Measurements from ENCODE around the gene UVSSA. TPM values are rescaled to one million over a fixed set of nuclear protein-coding genes. Genes with fewer than 3 reads are reported as not detected.
A peak's percentile ranks its signal among the peaks of the same experiment; 100 is the strongest.

Gene UVSSA
- total RNA-seq, 1 experiment from 2014 or later: 26.3 TPM

DNA sequence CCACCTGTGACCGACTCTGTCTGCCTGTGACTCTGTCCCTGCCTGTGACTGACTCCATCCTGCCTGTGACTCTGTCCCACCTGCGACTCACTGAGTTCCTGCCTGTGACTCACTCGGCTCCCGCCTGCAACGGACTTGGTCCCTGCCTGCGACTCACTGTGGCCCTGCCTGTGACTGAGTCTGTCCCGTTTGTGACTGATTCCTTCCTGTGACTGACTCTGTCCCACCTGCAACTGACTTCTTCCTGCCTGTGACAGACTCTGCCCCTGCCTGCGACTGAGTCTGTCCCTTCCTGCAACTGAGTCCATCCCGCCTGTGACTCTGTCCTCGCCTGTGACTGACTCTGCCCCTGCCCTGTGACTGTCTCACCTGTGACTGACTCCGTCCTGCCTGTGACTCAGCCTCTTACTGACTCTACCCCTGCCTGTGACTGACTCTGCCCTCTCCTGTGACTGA, 9.6 kb upstream of the UVSSA start:
- no peaks in the 10 kb centered on the region for H3K9me3 Mint-ChIP-seq (ENCODE audit: unreplicated experiment)
- H3K4me1 ChIP-seq: no peaks in the 10 kb centered on the region
- peaks cover 72% of the 10 kb centered on the region for H3K36me3 Mint-ChIP-seq (ENCODE audit: insufficient read depth, unreplicated experiment)
- peak overlapping the region; percentile 10 for H3K4me3 Mint-ChIP-seq (ENCODE audit: unreplicated experiment)
- peak overlapping the region; percentile 84 for H3K27ac Mint-ChIP-seq (ENCODE audit: unreplicated experiment)
- CTCF ChIA-PET: no interaction called here
- POLR2A ChIA-PET: no interaction called here
- no peak overlapping the region for H3K4me3 ChIP-seq (ENCODE audit: low read depth, low read length)
- BruUV-seq (replicated peaks): no TSS peak
- peaks cover 8% of the 10 kb centered on the region for H3K36me3 ChIP-seq (ENCODE audit: control insufficient read depth, insufficient read depth, low read length)
- peak in 1 of 2 experiments; percentile 24 for DNase-seq
- TF ChIP-seq, protein P1, sequence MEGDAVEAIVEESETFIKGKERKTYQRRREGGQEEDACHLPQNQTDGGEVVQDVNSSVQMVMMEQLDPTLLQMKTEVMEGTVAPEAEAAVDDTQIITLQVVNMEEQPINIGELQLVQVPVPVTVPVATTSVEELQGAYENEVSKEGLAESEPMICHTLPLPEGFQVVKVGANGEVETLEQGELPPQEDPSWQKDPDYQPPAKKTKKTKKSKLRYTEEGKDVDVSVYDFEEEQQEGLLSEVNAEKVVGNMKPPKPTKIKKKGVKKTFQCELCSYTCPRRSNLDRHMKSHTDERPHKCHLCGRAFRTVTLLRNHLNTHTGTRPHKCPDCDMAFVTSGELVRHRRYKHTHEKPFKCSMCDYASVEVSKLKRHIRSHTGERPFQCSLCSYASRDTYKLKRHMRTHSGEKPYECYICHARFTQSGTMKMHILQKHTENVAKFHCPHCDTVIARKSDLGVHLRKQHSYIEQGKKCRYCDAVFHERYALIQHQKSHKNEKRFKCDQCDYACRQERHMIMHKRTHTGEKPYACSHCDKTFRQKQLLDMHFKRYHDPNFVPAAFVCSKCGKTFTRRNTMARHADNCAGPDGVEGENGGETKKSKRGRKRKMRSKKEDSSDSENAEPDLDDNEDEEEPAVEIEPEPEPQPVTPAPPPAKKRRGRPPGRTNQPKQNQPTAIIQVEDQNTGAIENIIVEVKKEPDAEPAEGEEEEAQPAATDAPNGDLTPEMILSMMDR (IDR thresholded peaks at IDR 0.05; ENCODE audit: insufficient read depth in 1 of 2, low read depth in 1 of 2, low read length in 1 of 2, severe bottlenecking in 1 of 2, unreplicated experiment in 1 of 2): no peak
- intact Hi-C loops (cut with micrococcal nuclease; ENCODE audit: unreplicated experiment): no loop called here
- H3K27me3 Mint-ChIP-seq (ENCODE audit: insufficient read depth, unreplicated experiment): no peaks in the 10 kb centered on the region
- peaks cover 13% of the 10 kb centered on the region for H3K4me1 Mint-ChIP-seq (ENCODE audit: low read depth, unreplicated experiment)
- H3K27me3 ChIP-seq (replicated peaks; ENCODE audit: control insufficient read depth, insufficient read depth, low read length): no peaks in the 10 kb centered on the region
- H3K9me3 ChIP-seq: no peaks in the 10 kb centered on the region

DNA sequence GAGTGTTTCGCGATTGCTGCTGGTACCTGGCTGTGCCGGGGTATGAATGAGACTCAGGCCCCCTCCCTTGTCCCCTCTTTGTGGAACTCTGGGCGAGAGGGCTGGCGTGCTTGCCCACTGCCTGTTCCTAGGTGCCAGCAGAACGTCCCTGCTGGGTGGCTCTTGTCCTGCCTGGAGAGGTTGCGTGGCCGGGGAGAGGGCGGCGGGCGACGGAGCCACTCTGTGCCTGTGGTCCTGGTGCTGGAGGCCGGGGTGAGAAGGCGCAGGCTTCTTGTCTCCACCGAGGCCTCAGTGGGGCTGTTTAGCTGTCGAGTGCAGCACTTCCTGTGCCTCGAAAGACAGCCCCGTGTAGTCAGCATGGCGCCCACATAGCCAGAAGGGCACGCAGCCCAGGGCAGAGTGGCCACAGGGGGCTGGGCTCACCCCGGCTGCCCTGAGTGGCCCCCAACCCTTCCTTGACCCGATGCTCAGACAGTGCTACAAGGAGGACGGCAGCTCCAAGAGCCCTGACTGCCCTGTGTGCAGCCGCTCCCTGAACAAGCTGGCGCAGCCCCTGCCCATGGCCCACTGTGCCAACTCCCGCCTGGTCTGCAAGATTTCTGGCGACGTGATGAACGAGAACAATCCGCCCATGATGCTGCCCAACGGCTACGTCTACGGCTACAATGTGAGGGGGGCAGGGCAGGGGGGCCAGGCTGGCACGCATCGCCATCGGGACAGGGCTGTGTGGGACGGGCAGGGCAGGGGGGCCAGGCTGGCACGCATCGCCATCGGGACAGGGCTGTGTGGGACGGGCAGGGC, 8.9 kb upstream of the UVSSA start:
- CTCF ChIA-PET: no interaction called here

DNA sequence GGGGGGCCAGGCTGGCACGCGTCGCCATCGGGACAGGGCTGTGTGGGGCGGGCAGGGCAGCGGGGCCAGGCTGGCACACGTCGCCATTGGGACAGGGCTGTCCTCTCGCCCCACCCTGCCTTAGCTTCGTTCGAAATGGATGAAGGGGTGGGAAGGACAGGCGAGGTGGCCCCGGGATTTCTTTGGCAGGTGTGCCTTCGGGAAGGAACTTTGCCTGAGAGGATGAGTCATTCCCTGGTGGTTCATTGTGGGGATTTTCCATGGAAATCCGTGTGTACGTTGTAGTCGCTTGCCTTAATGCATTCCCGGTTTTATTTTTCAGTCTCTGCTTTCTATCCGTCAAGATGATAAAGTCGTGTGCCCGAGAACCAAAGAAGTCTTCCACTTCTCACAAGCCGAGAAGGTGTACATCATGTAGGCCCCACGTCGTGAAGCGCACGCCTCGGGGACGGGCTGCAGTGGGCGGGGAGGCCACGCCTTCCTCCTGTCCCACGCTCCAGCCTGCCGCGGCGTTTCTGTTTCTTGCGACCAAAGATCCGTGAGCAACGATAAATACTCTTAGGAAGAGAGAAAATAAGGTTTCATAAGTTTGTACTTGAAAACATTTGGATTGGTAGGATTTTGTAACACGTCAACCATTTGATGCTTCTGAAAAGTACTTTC, 8.1 kb upstream of the UVSSA start:
- no TSS peak for BruUV-seq (replicated peaks)
- intact Hi-C loops (cut with micrococcal nuclease; ENCODE audit: unreplicated experiment): no loop called here
- Mint-ChIP-seq H3K36me3 (ENCODE audit: insufficient read depth, unreplicated experiment) (peaks cover 72% of the 10 kb centered on the region), H3K4me1 (ENCODE audit: low read depth, unreplicated experiment) (peaks cover 13% of the 10 kb centered on the region), H3K9me3 (ENCODE audit: unreplicated experiment) (no peaks in the 10 kb centered on the region), H3K4me3 (ENCODE audit: unreplicated experiment) (no peak overlapping the region), H3K27me3 (ENCODE audit: insufficient read depth, unreplicated experiment) (no peaks in the 10 kb centered on the region), H3K27ac (ENCODE audit: unreplicated experiment) (no peak overlapping the region)
- H3K4me3 ChIP-seq (ENCODE audit: low read depth, low read length): no peak overlapping the region
- ChIA-PET CTCF (no interaction called here), POLR2A (no interaction called here)
- no peaks in the 10 kb centered on the region for H3K27me3 ChIP-seq (replicated peaks; ENCODE audit: control insufficient read depth, insufficient read depth, low read length)
- H3K4me1 ChIP-seq: no peaks in the 10 kb centered on the region
- H3K9me3 ChIP-seq: no peaks in the 10 kb centered on the region
- no peak for DNase-seq
- peaks cover 8% of the 10 kb centered on the region for H3K36me3 ChIP-seq (ENCODE audit: control insufficient read depth, insufficient read depth, low read length)
- TF ChIP-seq, protein P1 (IDR thresholded peaks at IDR 0.05; ENCODE audit: insufficient read depth in 1 of 2, low read depth in 1 of 2, low read length in 1 of 2, severe bottlenecking in 1 of 2, unreplicated experiment in 1 of 2): no peak

More for the DNA sequence above, 8.9 kb upstream of the UVSSA start:
- no peak for DNase-seq
- intact Hi-C loops (cut with micrococcal nuclease; ENCODE audit: unreplicated experiment): no loop called here
- BruUV-seq (replicated peaks): no TSS peak
- no peaks in the 10 kb centered on the region for H3K9me3 Mint-ChIP-seq (ENCODE audit: unreplicated experiment)
- Histone ChIP-seq H3K9me3 (no peaks in the 10 kb centered on the region), H3K27me3 (replicated peaks; ENCODE audit: control insufficient read depth, insufficient read depth, low read length) (no peaks in the 10 kb centered on the region), H3K4me3 (ENCODE audit: low read depth, low read length) (no peak overlapping the region), H3K4me1 (no peaks in the 10 kb centered on the region), H3K36me3 (ENCODE audit: control insufficient read depth, insufficient read depth, low read length) (peaks cover 8% of the 10 kb centered on the region)
- H3K36me3 Mint-ChIP-seq (ENCODE audit: insufficient read depth, unreplicated experiment): peaks cover 72% of the 10 kb centered on the region
- POLR2A ChIA-PET: no interaction called here
- TF ChIP-seq, protein P1 (IDR thresholded peaks at IDR 0.05; ENCODE audit: insufficient read depth in 1 of 2, low read depth in 1 of 2, low read length in 1 of 2, severe bottlenecking in 1 of 2, unreplicated experiment in 1 of 2): no peak
- H3K27ac Mint-ChIP-seq (ENCODE audit: unreplicated experiment): peak overlapping the region; percentile 84
- H3K4me1 Mint-ChIP-seq (ENCODE audit: low read depth, unreplicated experiment): peaks cover 13% of the 10 kb centered on the region
- peak overlapping the region; percentile 10 for H3K4me3 Mint-ChIP-seq (ENCODE audit: unreplicated experiment)
- no peaks in the 10 kb centered on the region for H3K27me3 Mint-ChIP-seq (ENCODE audit: insufficient read depth, unreplicated experiment)
